SHP77 treated with DMSO at 0.1 percent for 48 hours (cell line): Measurements from ENCODE around the gene PDK2.

ENCODE experiments used
- DNase-seq: peaks from one replicate; lab custom pipeline; 2025; lab: John Stamatoyannopoulos, UW

Gene PDK2

GRCh38 chr17:50135316-50136095, 40.4 kb downstream of the PDK2 start:
- DNase-seq = no peak

GRCh38 chr17:50136096-50136687, 41.0 kb downstream of the PDK2 start:
- DNase-seq = no peak

DNA sequence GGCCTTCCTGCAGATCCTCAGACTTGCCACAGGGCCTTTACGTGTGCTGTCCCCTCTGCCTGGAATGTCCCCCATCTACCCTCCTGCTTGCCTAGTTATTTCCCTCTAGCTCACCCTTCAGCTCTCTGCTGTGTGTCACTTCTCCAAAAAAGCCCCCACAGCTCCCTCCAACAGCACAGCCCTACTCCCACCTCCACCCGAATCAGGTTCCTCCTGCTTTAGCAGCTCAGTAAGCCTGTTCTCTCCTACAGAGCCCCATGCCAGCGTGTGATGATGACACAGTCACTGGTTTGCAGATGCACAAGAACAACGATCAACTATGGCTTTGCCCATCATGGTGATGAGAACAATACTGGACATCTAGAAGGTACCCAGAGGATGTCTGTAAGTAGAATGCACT, 41.9 kb downstream of the PDK2 start:
- no peak for DNase-seq

GRCh38 chr17:50139185-50139783, 44.1 kb downstream of the PDK2 start:
- DNase-seq = no peak

DNA sequence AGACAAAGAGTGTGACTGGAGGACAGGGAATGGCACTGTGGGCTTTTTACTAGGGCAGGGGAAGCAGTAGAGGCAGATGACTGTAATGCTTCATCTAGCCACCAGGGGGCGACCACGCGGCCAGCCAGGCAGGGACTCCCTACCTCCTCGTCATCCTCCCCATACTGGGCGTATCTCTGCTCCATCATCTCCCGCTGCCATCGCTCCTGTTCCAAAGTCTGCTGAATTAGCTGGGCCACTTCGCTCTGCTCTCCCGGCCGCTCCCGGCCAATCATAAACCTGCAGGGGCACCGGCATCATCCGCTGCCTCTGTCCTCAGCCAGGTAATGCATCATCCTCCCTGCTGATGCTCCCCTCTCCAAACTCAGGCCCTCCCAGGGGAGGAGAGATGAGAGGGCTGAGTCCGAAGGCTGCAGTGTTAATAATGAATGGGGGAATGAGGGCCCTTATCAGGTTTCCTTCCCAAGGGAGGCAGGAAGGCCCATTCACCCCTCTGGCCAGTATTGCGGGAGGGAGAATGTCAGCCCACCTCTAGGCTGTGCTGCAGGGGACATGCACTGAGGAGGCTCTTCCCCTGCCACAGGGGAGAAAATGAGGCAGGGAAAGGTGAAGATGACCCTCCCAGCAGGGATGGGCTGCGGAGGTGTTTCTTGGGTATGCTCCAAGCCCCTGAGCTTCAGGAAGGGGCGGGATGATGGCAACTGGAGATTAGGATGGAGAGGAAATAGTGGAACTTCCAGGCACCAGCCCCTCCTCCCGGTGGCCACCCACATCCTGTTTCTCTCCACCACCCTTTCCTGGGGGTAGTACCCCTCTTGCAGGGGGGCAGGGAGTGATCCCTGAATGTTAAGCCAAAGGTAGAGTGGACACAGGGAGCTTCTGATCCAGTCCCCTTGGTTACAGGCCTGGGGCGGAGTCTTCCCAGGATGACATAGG, 45.1 kb downstream of the PDK2 start:
- peak; percentile 27 for DNase-seq

DNA sequence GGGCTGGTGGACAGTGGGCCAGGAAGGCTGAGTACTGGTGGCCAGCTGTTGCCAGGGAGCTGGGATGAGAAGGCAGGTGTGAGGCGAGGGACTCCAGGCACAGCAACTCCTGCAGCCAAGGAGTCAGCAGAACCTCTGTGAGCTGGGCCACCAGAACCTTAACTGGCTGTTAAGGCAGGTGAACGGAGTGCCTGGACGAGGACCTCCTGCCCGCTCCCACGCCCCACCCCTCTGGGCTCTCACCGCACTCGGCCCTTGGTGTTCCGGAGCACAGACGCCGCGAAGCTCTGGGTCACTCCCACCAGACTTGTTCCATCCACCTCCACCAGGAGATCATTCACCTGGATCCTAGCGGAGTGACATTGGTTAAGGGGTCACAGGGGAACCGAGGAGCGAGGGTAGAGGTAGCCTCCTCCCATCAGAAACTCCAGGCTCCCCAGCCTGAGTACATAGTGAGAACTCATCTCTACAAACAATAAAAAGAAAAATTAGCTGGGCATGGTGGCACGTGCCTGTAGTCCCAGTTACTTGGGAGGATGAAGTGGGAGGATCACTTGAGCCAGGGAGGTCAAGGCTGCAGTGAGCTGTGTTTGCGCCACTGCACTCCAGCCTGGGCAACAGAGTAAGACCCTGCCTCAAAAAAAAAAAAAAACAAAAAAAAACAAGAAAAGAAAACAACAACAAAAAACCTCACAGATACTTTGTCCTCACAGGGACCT, 46.0 kb downstream of the PDK2 start:
- no peak for DNase-seq

- no peak for DNase-seq
These were observed 46.6 kb downstream of the PDK2 start for GRCh38 chr17:50141745-50142110.

- DNase-seq = no peak
These were observed 48.5 kb downstream of the PDK2 start for GRCh38 chr17:50143461-50144176.

GRCh38 chr17:50144355-50144754, 49.2 kb downstream of the PDK2 start:
- no peak for DNase-seq

- no peak for DNase-seq
These were observed 49.8 kb downstream of the PDK2 start for GRCh38 chr17:50144845-50145531.

DNA sequence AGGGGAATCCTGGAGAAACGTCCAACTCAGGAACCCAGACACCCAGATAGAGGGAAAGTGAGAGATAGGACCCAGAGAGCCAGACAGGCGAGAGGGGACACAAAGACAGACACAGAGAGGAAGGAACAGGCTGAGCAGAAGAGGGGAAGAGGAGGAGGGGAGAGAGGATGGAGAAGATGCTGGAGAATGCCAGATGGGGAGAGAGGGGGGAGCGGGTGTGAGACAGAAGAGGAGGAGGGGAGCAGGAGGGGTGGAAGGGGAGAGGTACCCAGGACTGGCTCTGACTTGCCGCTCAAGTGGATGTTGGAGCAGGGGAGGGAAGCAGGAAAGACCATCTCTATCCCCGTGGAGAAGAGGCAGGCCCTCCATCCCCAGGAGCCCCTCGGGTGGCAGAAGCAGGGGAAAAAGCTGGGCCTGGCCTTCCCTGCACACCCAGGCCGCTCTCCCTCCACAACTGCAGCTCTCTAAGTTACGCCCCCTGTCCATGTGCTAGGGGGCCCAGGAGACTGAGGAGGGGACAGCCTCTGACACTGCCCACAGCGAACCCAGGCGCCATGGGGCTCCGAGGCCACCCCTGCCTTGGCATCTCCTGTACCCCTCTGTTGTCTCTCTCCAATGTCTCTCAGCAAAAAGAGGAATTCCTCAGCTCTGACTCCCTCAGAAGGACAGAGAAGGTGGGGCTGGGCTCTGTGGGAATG, 50.5 kb downstream of the PDK2 start:
- no peak for DNase-seq

DNA sequence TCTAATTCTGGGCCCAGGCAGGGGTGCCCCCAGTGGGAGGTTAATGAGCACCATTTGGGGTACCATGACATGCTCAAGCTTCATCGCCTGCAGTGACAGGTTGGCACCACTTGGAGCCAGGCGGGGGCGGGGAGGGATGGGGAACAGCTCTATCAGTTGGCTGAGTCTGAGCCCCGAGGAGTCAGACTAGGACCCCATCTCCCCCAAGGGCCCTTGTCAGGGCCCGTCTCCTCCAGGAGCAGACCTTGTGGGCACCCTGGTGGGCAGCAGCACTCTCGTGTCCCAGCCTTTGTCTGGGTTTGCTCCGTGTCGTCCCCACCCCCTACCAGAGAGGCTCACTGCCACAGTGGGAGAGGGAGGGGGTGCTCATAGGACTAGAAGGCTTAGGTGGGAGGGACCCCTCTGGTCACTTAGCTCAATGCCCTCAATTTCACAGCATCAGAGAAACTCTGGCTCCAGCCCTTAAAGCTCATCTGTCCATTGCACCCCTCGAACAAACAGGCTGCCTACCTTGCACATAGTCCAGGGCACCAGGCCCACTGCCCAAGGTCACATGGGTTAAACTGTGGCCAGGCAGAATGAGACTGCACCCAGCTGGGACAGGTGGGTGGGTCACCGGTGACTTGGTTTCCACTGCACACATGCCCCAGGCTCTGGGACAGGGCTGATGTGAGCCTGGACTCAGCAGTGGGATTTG, 51.2 kb downstream of the PDK2 start:
- DNase-seq = no peak

DNA sequence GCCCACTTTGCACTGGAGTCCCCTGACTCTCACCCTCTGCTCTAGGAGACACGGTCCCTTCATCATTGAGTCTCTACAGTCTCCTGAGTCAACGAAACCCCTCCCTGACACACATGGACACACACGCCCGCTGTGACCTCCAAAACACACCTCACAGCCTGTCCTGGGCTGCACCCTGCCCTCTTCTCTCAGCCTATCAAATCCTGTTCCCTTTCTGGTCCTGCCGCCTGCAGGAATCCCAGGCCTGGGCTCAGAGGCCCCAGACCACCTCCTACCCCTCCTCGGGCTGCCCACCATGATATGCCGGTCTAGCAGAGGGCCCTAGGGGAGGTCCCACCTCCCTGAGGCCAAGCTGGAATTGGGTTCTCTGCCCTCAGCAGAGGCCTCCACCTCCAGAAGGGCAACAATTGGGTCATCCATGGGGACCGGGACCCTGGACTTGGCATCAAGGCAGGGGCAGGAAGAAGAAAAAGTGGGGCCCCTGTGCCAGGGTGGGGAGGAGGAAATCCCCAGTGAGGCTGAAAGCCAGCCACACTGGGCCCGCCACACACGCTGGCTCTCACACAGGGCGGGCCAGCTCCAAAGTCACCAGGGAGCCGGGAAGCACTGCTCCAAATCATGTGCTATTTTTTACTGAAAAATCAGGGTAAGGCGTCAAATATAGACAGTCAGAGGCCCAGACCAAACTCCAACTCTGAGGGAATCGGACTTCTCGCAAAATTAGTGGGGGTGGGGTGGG, 51.9 kb downstream of the PDK2 start:
- no peak for DNase-seq

- no peak for DNase-seq
These were observed 52.7 kb downstream of the PDK2 start for GRCh38 chr17:50147841-50148225.

- no peak for DNase-seq
These were observed 53.3 kb downstream of the PDK2 start for GRCh38 chr17:50148226-50149090.

- no peak for DNase-seq
These were observed 53.9 kb downstream of the PDK2 start for GRCh38 chr17:50149091-50149416.
